Suppressor macrophage treated with lipopolysaccharide for 4 hours (primary cell): Measurements from ENCODE around the gene SZT2.
A peak's percentile ranks its signal among the peaks of the same experiment; 100 is the strongest.
"Not testable (repeated sequence)": the region's sequence is repeated elsewhere in the genome, so short reads cannot be mapped to it uniquely, and the experiment has no call there.

ENCODE experiments used
- DNase-seq: peaks from one replicate; pipeline ENCODE4 v3.0.0-alpha.2; 2020

Gene SZT2

DNA sequence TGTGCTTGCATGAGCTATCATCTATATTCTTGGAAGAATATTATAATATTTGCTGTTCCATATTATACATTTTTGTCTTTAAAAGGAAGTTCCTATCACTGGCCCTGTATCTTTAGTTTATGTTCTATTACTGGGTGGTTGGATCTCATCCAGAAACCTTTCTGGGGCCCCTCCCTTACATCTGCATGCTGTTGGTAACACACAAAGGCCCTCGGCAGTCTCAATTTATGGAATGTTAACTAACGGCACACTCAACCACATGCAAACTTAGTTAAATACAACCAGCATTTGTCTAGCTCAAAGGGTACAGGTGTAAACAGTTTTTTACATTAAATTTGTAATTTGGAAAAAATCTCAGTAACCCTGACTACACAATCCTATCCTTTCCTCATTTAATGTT lies 73.8 kb downstream of the SZT2 start:
- no peak for DNase-seq

- DNase-seq: no peak
These were observed 75.2 kb downstream of the SZT2 start for GRCh38 chr1:43464681-43465504.

- no peak for DNase-seq
These were observed 75.9 kb downstream of the SZT2 start for GRCh38 chr1:43465505-43466067.

DNA sequence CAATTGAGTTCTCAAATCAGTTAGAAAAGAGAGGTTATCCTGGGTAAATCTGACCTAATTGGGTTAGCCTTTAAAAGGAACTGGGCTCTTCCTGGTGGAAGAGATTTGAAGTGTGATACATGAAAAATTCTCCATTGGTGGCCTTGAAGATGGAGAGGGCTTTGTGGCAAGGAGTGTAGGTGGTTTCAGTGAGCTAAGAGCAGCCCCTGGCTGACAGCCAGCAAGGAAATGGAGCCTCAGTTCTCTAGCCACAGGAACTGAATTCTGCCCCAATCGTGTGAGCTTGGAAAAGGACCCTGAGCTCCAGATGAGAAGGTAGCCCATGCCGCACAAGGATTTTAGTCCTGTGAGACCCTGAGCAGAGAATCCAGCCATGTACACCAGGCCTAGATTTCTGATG lies 76.7 kb downstream of the SZT2 start:
- DNase-seq: no peak

GRCh38 chr1:43468414-43468813 lies 78.7 kb downstream of the SZT2 start:
- DNase-seq: no peak

DNA sequence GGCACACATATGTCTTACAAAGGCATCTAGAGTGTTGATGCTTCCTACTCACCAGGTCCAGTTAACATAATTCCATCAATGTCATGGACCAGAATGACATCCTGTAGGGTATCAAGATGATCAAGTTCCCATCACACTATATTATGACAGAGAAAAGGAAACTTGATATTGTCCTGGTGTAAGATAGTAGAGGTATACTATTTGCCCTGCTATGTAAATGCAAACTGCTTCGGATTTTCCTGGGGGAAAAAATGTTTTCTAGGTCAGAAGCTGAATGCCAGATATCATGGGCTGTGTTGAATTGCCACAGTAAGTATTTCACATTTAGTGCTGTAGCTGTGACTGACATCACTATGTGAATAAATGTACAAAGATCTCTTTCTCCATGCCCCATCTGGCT lies 80.2 kb downstream of the SZT2 start:
- no peak for DNase-seq

DNA sequence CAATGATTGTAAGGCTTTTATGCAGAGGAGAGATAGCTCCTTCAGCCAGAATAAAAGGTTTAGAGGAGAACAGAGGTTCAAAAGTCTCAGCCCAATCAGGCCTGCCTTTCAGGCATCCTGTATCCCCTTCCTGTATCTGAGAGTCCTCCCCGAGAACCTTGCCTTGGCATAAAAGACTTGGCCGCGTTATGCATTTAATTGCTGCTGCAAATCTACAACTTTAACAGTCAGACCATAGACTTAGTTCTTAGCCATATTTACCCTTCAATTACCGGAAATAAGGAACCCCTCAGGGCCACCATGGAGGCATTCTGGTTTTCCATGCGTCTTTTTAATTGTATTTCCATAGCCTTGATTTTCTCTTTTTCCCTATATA lies 82.4 kb downstream of the SZT2 start:
- no peak for DNase-seq

DNA sequence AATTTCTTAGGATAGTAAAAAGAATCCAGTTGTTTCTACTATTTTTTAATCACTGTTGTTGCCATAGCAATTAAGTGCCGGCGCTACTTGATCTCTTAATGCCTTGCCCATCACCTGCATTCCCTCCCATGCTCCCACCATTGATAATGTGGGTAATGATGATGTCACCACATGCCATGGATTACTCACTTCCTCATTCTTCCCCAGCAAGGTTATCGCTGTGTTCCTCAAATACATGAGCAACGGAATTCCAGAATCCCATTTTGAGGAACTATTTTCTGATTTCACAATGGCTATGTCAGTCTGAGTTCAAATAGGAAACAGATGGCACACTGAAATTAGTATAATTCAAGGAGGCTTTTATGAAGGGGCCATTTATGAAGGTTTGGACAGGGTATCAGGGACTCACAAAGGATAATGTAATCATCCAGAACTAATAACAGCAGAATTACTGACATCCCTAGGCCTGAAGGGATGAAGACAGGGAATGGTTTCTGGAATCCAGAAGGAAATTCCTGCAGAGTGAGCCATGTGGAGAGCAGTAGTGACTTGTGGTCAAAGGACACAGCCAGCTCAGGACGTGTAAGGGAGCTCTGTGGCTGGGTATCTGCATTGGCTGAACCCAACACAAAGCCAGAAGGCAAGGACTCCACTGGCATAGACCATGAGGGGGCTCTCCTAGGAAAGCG lies 82.9 kb downstream of the SZT2 start:
- DNase-seq: not testable (repeated sequence)

DNA sequence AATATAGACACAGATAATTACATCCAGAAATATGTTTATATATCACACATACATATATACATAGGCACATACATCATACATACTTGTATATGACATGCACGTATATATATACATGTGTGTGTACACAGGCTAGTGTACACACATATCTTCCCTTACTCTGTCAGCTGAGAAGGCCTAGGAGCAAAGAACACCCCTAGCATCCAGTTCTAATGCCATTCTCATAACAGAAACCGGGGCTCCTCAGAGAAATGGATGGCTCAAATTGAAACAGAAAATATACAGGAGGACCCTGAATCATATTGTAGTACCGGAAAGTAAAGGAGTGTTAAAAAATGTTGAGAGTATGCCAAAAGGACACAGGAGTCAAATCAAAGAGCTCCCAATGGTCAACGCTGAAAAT lies 83.8 kb downstream of the SZT2 start:
- no peak for DNase-seq

GRCh38 chr1:43475611-43476401 lies 86.1 kb downstream of the SZT2 start:
- not testable (repeated sequence) for DNase-seq

- no peak for DNase-seq
These were observed 88.0 kb downstream of the SZT2 start for GRCh38 chr1:43477716-43478115.

- no peak for DNase-seq
These were observed 89.7 kb downstream of the SZT2 start for GRCh38 chr1:43479414-43479813.

DNA sequence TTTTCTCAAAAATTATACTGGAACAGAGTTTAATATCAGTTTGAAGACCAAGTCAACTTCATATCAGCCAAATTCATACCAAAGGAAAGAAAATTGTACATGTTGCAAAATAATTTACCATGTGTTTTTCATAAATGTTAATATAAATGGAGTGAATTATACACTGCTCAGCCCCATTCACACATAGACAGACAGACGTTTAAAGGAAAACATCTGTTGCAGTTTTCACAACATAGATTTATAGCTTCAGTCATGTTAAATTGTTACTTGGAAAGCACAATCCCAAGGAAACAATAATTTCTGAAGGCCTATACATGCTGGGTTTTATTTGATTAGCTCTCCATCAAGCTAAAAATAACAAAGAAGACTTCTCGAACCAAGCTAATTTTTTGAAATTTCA lies 91.8 kb downstream of the SZT2 start:
- DNase-seq: no peak

DNA sequence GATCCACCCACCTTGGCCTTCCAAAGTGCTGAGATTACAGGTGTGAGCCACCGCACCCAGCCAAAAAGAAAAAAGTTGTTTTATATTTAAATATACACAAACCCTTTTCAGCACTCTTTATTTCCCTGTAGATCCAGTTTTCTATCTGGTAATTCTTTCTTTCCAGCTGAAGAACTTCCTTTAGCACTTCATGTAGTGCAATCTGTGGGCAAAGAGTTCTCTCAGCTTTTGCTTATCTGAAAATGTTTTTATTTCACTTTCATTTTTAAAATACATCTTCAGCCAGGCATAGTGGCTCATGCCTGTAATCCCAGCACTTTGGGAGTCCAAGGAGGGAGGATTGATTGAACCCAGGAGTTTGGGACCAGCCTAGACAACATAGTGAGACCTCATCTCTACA lies 92.5 kb downstream of the SZT2 start:
- DNase-seq: peak; percentile 16

DNA sequence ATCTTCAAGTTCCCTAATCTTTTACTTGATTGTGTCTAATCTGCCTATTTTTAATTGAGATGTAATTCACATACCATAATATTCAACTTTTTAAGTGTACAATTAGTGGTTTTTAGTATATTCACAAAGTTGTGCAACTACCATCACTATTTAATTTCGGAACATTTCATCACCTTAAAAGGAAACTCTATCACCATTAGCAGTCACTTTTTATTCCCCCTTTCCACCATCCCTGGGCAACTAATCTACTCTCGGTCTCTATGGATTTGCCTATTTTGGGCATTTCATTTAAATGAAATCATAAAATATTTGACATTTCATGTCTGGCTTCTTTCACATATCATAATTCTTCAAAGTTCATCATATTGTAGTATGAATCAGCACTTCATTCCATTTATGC lies 94.7 kb downstream of the SZT2 start:
- DNase-seq: no peak

DNA sequence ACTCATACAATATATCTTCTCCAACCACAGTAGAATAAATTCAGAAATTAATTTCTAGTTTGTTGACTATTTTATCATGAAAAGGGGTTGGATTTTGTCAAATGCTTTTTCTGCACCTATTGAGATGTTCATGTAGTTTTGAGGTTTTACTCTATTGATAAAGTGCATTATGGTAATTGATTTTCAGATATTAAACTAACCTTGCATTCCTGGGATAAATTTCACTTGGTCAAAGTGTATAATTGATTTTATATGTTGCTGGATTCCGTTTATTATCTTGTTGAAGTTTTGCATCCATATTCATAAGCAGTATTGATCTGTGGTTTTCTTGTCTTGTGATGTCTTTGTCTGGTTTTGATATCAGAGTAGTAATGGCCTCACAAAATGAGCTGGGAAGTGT lies 98.5 kb downstream of the SZT2 start:
- DNase-seq: no peak

GRCh38 chr1:43491061-43491460 lies 101.4 kb downstream of the SZT2 start:
- DNase-seq: no peak

DNA sequence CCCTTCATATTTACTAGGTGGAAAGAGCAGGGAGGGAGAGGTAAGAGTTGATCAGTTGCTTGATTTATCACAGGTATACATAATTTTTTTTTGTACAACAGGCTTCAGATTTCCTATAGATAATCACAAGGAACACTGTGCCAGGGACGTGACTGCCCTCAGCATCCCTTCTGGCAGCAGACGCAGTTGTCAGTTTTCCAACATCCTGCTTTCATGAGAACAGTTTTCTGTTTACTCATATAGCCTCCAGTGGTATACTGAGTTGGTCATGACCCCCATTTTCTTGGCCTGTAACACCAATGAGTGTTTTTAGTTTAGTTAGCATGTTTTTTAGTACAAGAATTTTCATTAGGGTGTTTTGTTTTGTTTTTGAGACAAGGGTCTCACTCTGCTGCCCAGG lies 103.1 kb downstream of the SZT2 start:
- DNase-seq: no peak

GRCh38 chr1:43493661-43494450 lies 104.2 kb downstream of the SZT2 start:
- DNase-seq: no peak

DNA sequence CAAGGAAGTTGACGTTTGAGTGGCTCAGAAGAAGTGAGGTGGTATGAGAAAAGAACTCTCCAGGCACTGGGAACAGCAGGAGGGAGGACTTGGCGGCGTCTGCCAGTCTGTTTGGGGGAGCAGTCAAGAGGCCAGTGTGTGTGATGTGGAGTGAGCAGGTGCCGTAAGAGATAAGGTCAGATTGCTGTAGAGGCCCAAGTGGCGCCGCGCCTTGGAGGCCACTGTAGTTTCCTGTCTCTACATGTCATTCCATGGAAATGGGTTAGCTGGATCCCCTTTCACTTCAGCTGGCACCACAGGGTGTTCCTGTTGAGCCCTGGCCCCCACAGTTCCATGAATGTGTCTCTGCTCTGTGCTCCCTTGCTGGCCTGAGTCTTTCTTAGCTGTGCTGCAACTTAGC lies 105.5 kb downstream of the SZT2 start:
- DNase-seq: no peak

GRCh38 chr1:43499898-43500297 lies 110.2 kb downstream of the SZT2 start:
- no peak for DNase-seq

- not testable (repeated sequence) for DNase-seq
These were observed 112.1 kb downstream of the SZT2 start for GRCh38 chr1:43501806-43502205.

DNA sequence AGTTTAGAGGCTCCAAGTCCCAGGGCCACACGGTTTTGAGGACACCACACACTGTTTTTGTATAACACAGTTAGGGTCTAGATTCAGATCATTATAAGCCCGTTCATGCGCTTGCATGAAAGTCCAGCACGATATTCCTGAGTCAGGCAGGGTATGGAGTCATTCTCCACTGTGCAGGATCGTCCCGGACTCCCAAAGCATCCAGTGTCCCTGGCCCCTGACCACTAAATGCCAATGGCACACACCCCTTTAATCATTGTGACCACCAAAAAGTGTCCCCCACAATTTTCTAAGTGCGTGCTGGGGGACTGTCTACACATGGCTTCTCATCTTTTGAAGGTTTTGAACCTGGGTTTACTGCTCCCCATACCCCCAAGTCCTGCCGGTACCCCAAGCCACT lies 113.8 kb downstream of the SZT2 start:
- no peak for DNase-seq
